Right atrium auricular region (tissue), 2 donors: ENCODE measurements around the gene C1orf174. TPM values are rescaled to one million over a fixed set of nuclear protein-coding genes. Genes with fewer than 3 reads are reported as not detected.

ENCODE experiments used
- DNase-seq: peaks from one replicate; pipeline ENCODE4 v3.0.0-alpha.2; 2019; ENCODE audit warnings: low spot score
- H3K27ac ChIP-seq, 2 donors: fragments of 200-600 bp; sonication (generic); 1 replicate in 1 of 2; 2 replicates in 1 of 2; pipeline ENCODE4 v1.5.1; 2016 to 2019
- H3K27me3 ChIP-seq, 2 donors: fragments of 200-600 bp; sonication (generic); one replicate each; pipeline versions ENCODE4 v1.5.1 to v1.6.0; 2017 to 2019
- H3K36me3 ChIP-seq: fragments of 200-600 bp; sonication (generic); one replicate; pipeline ENCODE4 v1.5.1; 2016
- H3K4me1 ChIP-seq, 2 donors: fragments of 200-600 bp; sonication (generic); one replicate each; pipeline versions ENCODE4 v1.5.1 to v1.6.0; 2017 to 2019
- H3K4me3 ChIP-seq, 2 donors: fragments of 200-600 bp; sonication (generic); 1 replicate in 1 of 2; 2 replicates in 1 of 2; pipeline ENCODE4 v1.5.1; 2017 to 2019; ENCODE audit warnings: mild to moderate bottlenecking in 1 of 2, moderate library complexity in 1 of 2
- H3K9me3 ChIP-seq, 2 donors: fragments of 200-600 bp; sonication (generic); one replicate each; pipeline ENCODE4 v1.5.1; 2019
- total RNA-seq, 2 donors: library from RNA; depleted of rRNA; stranded (reverse); fragments of >200 nt; gene quantifications; one replicate each; pipeline ENCODE4 v1.1.0, GENCODE V29; 2016
- TF ChIP-seq, protein P1 (sequence below), 2 donors: fragments of 200-600 bp; sonication (generic); IDR thresholded peaks; one replicate each; pipeline ENCODE4 v1.5.1; 2019; ENCODE audit warnings: antibody characterized with exemption in 2 of 2

Gene C1orf174
- total RNA-seq, 2 donors from 2014 or later = 9.1 to 18.8 TPM

DNA sequence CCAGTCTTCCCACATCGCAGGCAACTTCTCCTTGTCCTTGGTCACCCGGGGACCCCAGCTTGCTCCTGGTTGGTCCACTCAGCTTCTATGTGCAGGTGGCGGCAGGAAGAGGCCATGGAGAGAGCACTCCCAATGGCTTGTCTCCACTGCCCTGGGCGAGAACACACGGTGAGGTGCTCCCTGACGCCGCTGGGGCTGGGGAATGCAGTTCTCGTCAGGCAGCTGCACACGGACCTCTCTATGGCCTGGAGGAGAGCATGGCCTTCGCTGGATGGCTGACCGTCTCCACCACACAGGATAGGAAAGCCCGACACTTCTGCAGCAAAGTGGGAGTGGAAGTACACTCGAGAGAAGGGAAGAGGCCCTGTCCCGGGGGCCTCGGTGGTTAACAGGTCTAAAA is 11.8 kb downstream of the C1orf174 start:
- Histone ChIP-seq H3K9me3 (no peaks in the 10 kb centered on the region), H3K4me1 (peaks cover 0 to 5% of the 10 kb centered on the region in 2 donors), H3K27me3 (no peaks in the 10 kb centered on the region), H3K27ac (no peak overlapping the region), H3K36me3 (peaks cover 54% of the 10 kb centered on the region), H3K4me3 (no peak overlapping the region)
- DNase-seq = no peak
- TF ChIP-seq, protein P1, sequence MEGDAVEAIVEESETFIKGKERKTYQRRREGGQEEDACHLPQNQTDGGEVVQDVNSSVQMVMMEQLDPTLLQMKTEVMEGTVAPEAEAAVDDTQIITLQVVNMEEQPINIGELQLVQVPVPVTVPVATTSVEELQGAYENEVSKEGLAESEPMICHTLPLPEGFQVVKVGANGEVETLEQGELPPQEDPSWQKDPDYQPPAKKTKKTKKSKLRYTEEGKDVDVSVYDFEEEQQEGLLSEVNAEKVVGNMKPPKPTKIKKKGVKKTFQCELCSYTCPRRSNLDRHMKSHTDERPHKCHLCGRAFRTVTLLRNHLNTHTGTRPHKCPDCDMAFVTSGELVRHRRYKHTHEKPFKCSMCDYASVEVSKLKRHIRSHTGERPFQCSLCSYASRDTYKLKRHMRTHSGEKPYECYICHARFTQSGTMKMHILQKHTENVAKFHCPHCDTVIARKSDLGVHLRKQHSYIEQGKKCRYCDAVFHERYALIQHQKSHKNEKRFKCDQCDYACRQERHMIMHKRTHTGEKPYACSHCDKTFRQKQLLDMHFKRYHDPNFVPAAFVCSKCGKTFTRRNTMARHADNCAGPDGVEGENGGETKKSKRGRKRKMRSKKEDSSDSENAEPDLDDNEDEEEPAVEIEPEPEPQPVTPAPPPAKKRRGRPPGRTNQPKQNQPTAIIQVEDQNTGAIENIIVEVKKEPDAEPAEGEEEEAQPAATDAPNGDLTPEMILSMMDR (IDR thresholded peaks at IDR 0.05) = no peak

DNA sequence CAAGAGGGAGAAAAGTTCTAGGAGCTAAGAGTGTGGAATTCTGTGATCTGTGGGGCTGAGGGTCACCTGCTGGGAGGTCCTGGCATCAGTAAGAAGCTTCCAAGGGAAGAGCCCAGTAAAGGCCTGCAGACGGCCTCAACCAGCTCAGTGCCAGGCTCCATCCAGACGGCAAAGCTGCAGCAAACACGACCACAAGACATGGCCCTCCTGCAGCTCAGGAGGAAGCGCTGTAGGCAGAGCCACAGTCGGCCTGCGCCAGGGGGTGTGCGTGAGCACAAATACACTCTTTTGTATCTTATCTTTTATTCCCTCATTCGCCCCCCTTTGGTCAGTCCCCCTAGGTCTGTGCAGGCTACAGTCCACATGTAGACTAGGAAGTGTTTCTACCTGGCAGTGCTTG is 13.4 kb downstream of the C1orf174 start:
- TF ChIP-seq, protein P1 (IDR thresholded peaks at IDR 0.05) = no peak

DNA sequence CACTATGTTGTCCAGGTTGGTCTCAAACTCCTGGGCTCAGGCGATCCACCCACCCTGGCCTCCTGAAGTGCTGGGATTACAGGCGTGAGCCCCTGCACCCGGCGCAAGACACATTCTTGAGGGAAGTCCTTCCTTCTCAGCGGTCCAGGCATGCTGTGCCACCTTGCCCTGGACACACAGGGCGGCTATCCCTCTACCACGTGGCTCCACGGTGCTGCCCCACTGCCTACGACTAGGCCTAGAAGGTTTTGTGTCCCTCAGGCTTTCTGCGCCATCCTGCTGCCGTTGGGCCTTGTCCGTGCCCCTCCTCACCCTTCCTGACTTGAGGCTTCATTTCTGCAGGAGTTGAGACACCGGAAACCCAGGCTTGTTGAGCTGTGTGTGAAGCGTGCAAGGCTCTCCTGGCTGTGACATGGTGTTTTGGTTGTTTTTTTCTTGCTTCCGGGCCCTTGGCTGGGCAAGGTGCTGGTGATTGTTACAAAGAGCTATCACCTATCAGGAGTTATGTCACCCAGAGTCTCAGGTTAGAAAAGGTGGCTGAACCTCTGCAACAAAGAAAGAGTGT is 13.9 kb downstream of the C1orf174 start:
- no peak overlapping the region for H3K27ac ChIP-seq
- no peak overlapping the region for H3K4me3 ChIP-seq
- no peaks in the 10 kb centered on the region for H3K27me3 ChIP-seq
- H3K9me3 ChIP-seq = no peaks in the 10 kb centered on the region
- TF ChIP-seq, protein P1 (IDR thresholded peaks at IDR 0.05) = no peak
- DNase-seq = no peak
- H3K4me1 ChIP-seq = no peaks in the 10 kb centered on the region
- H3K36me3 ChIP-seq = peaks cover 49% of the 10 kb centered on the region

More for the DNA sequence above, 13.4 kb downstream of the C1orf174 start:
- H3K4me1 ChIP-seq = no peaks in the 10 kb centered on the region
- no peak for DNase-seq
- no peak overlapping the region for H3K4me3 ChIP-seq
- no peak overlapping the region for H3K27ac ChIP-seq
- peaks cover 54% of the 10 kb centered on the region for H3K36me3 ChIP-seq
- no peaks in the 10 kb centered on the region for H3K27me3 ChIP-seq
- H3K9me3 ChIP-seq = no peaks in the 10 kb centered on the region

DNA sequence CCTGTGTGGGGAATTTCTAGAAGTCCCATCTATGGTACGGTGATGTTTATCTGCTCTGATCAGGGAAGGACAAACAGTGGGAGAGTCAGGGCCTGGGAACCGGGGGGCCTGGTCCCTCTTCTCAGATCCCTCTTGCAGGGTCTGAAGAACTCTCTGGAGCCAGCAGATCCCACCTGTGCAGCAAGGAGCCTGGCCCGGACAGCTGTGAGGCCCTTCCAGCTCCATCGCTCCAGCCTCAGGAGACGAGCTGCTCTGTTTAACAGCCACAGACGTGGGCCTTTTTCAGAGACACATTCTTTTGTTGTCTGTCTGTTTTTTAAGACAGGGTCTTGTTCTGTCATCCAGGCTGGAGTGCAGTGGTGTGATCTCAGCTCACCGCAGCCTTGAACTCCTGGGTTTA is 14.5 kb downstream of the C1orf174 start:
- H3K4me1 ChIP-seq = no peaks in the 10 kb centered on the region
- H3K4me3 ChIP-seq = no peak overlapping the region
- TF ChIP-seq, protein P1 (IDR thresholded peaks at IDR 0.05) = no peak
- H3K36me3 ChIP-seq = peaks cover 50% of the 10 kb centered on the region
- no peaks in the 10 kb centered on the region for H3K27me3 ChIP-seq
- no peak overlapping the region for H3K27ac ChIP-seq
- no peaks in the 10 kb centered on the region for H3K9me3 ChIP-seq
- DNase-seq = no peak

DNA sequence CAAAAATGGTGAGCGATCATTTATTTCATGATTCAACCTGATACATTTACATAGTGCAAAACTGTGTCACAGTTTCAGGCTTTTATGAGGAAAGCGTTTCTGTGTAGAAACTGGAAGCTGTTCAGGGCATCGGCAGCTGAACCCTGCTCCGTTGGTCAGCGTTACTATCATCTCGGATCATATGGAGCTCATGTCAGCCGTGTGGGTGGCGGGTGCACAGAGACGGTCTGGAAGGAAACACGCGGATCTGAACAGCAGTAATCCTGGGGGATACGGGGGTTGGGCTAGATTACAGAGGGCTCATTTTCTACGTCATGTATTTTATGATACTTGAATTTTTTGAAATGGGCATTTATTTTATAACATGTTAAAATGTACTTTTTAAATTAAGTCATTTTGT is 15.1 kb downstream of the C1orf174 start:
- peaks cover 50% of the 10 kb centered on the region for H3K36me3 ChIP-seq
- TF ChIP-seq, protein P1 (IDR thresholded peaks at IDR 0.05) = no peak
- no peak overlapping the region for H3K4me3 ChIP-seq
- H3K27me3 ChIP-seq = no peaks in the 10 kb centered on the region
- H3K4me1 ChIP-seq = no peaks in the 10 kb centered on the region
- DNase-seq = no peak
- no peak overlapping the region for H3K27ac ChIP-seq
- no peaks in the 10 kb centered on the region for H3K9me3 ChIP-seq
